Cortex of kidney (tissue), 1 donor: ENCODE measurements around the gene SELENOT.
"Not testable (repeated sequence)": the region's sequence is repeated elsewhere in the genome, so short reads cannot be mapped to it uniquely, and the experiment has no call there.

Source experiments
- DNase-seq: peaks from one replicate; lab custom pipeline; 2025; lab: John Stamatoyannopoulos, UW

SELENOT gene

DNA sequence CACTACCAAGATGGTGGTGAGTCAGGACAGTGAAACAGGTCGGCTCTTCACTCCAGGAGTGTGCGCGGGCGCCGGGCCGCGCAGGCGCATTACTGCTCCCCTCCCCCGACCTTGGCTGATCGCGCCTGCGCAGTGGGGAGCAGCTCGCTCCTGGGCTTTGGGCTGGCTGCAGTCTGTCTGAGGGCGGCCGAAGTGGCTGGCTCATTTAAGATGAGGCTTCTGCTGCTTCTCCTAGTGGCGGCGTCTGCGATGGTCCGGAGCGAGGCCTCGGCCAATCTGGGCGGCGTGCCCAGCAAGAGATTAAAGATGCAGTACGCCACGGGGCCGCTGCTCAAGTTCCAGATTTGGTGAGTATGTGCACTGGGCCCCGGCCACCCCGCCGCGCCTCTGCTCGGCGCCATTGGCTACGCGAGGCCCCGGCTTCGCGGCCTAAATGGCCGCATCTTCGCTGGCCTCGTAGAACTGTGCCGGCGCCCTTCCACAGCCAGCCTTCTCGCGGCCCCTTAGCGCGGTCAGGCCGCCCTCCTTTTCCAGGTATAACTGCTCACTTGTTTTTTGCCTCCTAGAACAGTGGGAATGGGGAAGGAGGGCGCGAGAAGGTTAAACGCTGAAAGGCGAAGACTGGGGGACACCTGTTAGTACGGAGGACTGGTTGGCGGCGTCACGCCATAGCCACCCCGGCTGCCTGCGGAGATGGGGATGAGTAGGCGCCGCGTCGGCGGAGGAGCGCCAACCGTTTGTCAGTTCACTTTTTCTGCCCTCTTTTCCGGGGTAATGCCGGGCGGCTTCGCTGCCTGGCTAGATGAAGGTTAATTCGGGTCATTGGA is at the start of gene SELENOT:
Gene SELENOT, plus strand, starts transcription at position 169 of the 827 bp plus-strand sequence. Its CDS starts 42 bp downstream, at position 211.
- DNase-seq, result peak; percentile 78

DNA sequence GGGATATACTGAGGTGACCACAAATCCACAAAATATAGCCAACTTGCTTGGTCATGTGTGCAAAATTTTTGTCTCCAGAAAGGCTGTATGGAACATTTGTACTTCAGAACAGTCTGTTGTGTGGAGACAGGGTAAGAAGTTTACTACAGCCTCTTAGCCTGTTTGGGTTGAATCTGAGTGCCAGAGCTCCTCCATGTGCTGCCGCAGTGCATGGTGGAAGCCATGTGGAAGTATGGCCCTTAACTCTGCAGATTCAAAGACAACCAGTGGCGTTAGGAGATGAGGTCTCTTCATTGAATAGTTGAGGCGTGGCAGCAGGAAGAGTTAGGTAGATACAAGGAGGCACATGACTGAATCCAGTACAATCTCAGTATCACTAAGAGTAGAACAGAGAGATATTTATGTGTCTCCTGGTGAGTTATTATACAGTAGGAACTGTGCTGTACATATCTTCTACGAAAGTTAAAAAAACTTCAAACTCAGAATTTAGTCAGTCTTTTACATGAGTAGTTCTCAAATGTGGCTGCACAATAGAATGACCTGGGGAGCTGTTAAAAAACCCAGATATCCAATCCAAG is 47.2 kb upstream of the SELENOT start:
- DNase-seq, result no peak

- DNase-seq, result no peak
Observed at GRCh38 chr3:150556792-150557191, 46.3 kb upstream of the SELENOT start.

- DNase-seq, result no peak
Observed at GRCh38 chr3:150557725-150558124, 45.4 kb upstream of the SELENOT start.

DNA sequence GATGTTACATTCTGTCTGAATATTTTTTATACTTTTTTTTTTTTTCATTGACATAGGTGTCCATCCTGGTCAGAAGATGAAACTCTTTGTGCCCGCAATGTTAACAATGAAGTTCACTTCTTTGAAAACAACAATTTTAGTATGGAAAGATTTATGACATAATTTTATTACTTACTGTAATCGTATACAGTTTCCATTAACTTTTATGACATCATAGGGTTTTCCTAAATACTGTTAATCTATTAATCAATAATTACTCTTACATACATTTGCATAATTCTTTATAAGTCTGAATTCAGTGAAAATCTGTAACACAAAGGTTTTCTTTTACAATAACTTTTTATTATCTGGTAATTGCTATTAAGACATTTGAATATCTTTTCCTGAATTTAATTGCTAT is 38.9 kb upstream of the SELENOT start:
- no peak for DNase-seq

- DNase-seq, result no peak
Observed at GRCh38 chr3:150567328-150567727, 35.8 kb upstream of the SELENOT start.

GRCh38 chr3:150577855-150578254 is 25.3 kb upstream of the SELENOT start:
- DNase-seq, result no peak

DNA sequence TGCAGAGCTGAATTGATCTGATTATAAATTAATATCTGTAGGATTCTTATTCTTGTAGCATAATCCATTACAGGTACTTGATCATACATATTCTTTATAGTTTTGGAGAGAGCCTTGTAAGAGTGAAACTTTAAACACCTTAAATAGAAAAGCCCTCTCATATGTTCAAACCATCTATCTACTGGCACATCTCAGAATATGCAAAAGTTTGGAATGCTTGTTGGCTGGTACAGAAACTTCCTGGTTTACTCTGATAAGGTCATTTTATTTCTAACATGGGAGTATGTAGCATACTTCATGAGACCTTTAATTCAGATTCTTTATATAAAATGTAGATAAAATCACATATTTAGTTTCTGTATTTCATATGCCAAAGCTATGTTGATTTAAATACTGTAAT is 21.9 kb upstream of the SELENOT start:
- no peak for DNase-seq

GRCh38 chr3:150582620-150583019 is 20.5 kb upstream of the SELENOT start:
- DNase-seq, result no peak

DNA sequence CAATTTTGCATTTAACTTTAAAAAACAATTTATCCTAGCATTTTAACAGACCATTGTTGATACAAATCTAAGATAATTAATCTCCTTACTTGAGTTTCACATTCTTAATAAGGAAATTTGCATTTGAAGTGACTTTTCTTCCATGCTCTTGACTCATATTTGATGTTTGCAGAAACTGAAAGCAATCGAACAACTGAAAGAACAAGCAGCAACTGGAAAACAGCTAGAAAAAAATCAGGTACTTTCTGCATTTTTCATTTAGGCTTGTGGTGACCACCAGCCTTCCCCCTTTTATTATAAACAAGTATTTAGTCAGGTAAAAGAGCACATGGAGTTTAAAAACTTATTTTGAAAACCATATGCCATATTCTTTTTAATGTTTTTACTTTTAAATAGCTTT is 20.1 kb upstream of the SELENOT start:
- no peak for DNase-seq

GRCh38 chr3:150588027-150588830 is 14.9 kb upstream of the SELENOT start:
- no peak for DNase-seq

DNA sequence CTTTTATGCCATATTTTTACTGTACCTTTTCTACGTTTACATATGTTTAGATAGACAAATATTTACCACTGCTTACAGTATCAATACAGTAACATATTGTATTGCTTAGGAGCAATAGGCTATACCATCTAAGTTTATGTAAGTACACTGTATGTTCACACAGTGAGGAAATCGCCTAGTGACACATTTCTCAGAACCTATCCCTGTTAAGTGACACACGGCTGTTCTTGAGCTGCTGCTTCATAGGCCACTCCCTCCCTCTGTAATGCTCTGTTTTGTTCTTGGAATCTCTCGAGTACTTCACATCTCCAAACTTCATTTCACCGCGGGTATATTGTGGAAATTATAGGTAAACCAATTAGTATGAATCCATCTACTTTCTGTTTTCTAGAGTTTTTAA is 13.4 kb upstream of the SELENOT start:
- no peak for DNase-seq

- DNase-seq, result no peak
Observed at GRCh38 chr3:150594150-150594549, 9.0 kb upstream of the SELENOT start.

DNA sequence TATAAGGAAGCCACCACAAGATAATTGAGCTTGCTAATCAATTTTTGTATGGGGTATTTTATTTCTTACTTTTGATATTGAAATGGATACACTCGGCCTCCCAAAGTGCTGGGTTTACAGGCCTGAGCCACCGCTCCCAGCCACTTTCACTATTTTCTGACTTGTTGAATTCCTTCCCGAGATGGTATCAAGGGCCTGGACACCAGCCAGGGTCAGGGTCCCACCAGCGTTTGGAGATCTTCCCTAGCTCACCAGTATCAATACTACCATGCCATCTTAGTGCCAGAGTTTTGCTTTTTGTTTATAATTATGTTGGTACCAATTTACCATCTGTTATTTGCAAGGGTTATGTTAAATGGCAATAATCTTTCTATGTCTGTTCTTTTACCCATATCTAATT is 5.5 kb upstream of the SELENOT start:
- DNase-seq, result no peak

DNA sequence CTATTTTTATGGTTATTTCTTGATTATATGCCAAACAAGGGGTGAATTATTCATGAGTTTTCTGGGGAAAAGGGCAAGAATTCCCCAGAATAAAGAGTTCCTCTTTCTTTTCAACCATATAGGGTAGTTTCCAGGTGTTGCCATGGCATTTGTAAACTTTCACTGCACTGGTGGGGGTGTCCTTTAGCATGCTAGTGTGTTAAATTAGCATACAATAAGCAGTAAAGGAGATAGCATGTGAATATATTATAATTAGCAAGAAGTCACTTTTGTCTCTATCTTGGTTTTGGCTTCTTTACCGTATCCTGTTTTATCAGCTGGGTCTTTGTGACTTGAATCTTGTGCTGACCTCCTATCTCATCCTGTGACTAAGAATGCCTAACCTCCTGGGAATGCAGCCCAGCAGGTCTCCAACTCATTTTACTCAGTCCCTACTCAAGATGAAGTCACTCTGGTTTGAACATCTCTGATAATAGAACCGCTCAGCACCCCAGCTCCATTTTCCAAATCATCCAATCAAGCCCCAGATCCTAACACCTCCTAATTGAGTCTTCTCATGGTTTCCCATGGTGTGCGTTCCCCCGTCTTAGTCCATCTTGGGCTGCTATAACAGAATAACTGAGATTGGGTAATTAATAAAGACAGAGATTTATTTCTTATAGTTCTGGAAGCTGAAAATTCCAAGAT is 3.4 kb upstream of the SELENOT start:
- DNase-seq, result no peak

DNA sequence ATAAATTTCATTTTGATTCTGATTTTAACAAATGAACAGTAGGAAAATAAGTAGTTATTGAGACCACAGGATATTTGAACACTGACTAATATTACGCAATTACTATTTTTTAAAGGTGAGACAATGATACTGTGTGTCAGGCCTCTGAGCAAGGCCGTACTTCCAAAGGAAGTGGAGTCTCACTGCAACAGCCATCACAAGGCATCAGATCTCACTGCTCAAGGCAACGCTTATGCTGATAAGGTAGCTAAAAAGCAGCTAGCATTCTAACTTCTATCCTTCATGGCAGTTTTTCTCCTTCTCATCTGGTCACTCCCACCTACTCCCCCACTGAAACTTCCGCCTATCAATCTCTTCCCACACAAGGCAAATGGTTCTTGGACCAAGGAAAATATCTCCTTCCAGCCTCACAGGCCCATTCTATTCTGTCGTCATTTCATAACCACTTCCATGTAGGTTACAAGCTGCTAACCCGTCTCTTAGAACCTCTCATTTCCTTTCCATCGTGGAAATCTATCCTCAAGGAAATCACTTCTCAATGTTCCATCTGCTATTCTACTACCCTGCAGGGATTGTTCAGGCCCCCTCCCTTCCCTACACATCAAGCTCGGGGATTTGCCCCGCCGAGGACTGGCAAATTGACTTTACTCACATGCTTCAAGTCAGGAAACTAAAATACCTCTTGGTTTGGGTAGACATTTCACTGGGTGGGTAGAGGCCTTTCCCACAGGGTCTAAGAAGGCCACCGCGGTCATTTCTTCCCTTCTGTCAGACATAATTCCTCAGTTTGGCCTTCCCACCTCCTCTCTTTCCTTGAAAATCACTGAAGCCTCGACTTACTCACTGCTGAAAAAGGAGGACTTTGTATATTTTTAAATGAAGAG is 2.2 kb upstream of the SELENOT start:
- DNase-seq, result not testable (repeated sequence)

DNA sequence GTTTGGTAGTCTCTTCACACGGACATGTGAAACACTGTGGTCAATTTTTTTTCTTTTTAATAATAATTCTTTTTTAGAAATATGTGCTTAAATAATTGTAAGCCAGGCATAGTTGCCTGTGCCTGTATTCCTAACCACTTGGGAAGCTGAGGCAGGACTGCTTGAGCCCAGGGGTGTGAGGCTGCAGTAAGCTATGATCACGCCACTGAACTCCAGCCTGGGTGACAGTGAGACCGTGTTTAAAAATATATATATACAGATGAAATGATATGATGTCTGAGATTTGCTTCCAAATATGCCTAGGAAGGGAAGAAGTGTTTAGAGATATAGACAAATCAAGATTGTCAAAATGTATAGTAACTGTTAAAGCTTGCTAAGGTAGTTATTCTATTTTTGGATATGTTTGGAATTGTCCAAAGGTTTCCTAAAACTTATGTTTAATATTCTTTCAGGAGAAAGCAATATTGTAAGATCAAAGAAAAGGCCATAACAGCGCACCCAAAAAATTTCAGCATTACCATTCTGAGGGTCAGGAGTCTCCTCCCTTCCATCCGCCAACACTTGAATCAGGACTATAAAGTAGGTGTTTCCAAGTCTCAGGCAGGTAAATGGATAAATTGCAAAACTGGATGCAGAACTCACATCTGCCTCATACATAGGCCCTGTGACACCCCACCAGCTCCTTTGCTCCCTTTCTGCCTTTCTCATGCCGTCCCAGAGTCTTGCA is 532 bp upstream of the SELENOT start:
- DNase-seq, result no peak

DNA sequence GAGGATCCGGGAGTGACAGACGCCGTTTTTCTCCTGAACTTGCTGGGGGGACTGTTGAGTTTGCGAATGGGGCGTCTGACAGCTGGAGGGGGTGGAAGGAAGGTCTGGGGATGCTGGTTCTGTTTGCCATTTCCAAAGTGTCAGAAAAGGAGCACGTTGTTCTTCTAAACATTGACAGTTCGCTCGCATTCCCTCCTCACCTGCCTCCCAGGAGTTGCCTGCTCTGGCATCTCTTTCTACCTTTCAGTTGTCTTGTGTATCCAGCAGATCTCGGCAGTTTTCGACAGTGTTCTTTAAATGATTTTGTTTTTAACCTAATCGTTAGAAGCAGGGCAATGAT is 829 bp downstream of the SELENOT start:
- DNase-seq, result no peak

- no peak for DNase-seq
Observed at GRCh38 chr3:150605998-150606641, 3.0 kb downstream of the SELENOT start.
